ENCODE data around the gene TBX18. TPM values are rescaled to one million over a fixed set of nuclear protein-coding genes. Genes with fewer than 3 reads are reported as not detected.

Gene TBX18
- total RNA-seq, 1 experiment from 2014 or later, result not detected

GRCh38 chr6:84770521-84770920, 6.1 kb upstream of the TBX18 start:
- Histone ChIP-seq H3K4me1 (ENCODE audit: insufficient read depth, low read length) (no peaks in the 10 kb centered on the region; the same call in 1 of the 2 replicates), H3K79me2 (ENCODE audit: insufficient read depth, low read length) (no peaks in the 10 kb centered on the region), H3K23me2 (ENCODE audit: insufficient read length, low read depth, low read length, poor library complexity, severe bottlenecking) (peaks cover 16% of the 10 kb centered on the region), H3K27ac (ENCODE audit: insufficient read length, low read depth, low read length) (no peak overlapping the region), H3T11ph (ENCODE audit: low read length) (no peak overlapping the region), H2AFZ (ENCODE audit: low read length) (no peak overlapping the region), H2BK5ac (ENCODE audit: insufficient read length, low read length) (no peak overlapping the region), H3K4me2 (ENCODE audit: insufficient read depth, insufficient read length, low read length) (no peak overlapping the region), H4K5ac (ENCODE audit: insufficient read length, low read depth, low read length) (no peak overlapping the region), H4K20me1 (ENCODE audit: control insufficient read depth, insufficient read depth, insufficient read length) (no peaks in the 10 kb centered on the region), H3K14ac (ENCODE audit: insufficient read depth, low read length) (no peak overlapping the region), H3K56ac (ENCODE audit: insufficient read length, low read depth, low read length) (no peak overlapping the region), H2BK120ac (ENCODE audit: low read depth, low read length, poor library complexity, severe bottlenecking) (no peak overlapping the region), H3K18ac (ENCODE audit: insufficient read length, low read depth, low read length) (no peak overlapping the region), H3K23ac (ENCODE audit: insufficient read length, low read depth, low read length) (no peak overlapping the region), H2BK20ac (ENCODE audit: low read depth, low read length, poor library complexity, severe bottlenecking) (no peak overlapping the region), H4K8ac (replicated peaks; ENCODE audit: insufficient read length, low read depth, low read length) (no peak overlapping the region), H2BK15ac (ENCODE audit: low read depth, low read length) (no peak overlapping the region), H2BK12ac (ENCODE audit: insufficient read length, low read depth, low read length) (no peak overlapping the region), H2AK5ac (ENCODE audit: insufficient read length, low read length) (no peak overlapping the region), H3K79me1 (ENCODE audit: insufficient read depth, low read depth, low read length, poor library complexity, severe bottlenecking) (no peaks in the 10 kb centered on the region), H3K9ac (ENCODE audit: extremely low read depth, insufficient read length, low read length) (no peak overlapping the region), H3K9me3 (ENCODE audit: control insufficient read depth, low read depth, low read length) (no peaks in the 10 kb centered on the region), H4K91ac (ENCODE audit: insufficient read length, low read depth, low read length) (no peak overlapping the region), H3K4ac (ENCODE audit: low read depth, low read length) (no peak overlapping the region), H3K27me3 (ENCODE audit: insufficient read depth, low read length) (peaks cover 78% of the 10 kb centered on the region)
- TF ChIP-seq CTCF (conservative IDR thresholded peaks at IDR 0.05), result no peak
- DNase-seq, result no peak
- peaks cover 26 to 46% of the 10 kb centered on the region in 2 experiments for H3K4me1 Mint-ChIP-seq
- no peak overlapping the region for H3K27ac Mint-ChIP-seq
- no peak overlapping the region for H3K4me3 Mint-ChIP-seq
- no CpG with 5 or more reads among the region's 5 CpGs for WGBS (ENCODE audit: extremely low coverage, insufficient read length, low lambda C conversion rate)
- H3K9me3 Mint-ChIP-seq, result peaks cover 0 to 15% of the 10 kb centered on the region in 2 experiments; a peak in 1 of 5 replicates
- H3K27me3 Mint-ChIP-seq (ENCODE audit: low read depth), result peaks cover 100% of the 10 kb centered on the region
- H3K36me3 Mint-ChIP-seq (ENCODE audit: insufficient read depth in 1 of 3, low read depth in 3 of 3), result no peaks in the 10 kb centered on the region

Data from H9 (cell line).